ENCODE measurements around the gene GTF3C1. TPM values are rescaled to one million over a fixed set of nuclear protein-coding genes. Genes with fewer than 3 reads are reported as not detected.

Gene GTF3C1
- total RNA-seq, 1 experiment from 2014 or later = 88.2 TPM

- Histone ChIP-seq H3K27me3 (no peaks in the 10 kb centered on the region), H3K9me3 (no peaks in the 10 kb centered on the region), H3K4me3 (no peak overlapping the region), H3K36me3 (peaks cover 97% of the 10 kb centered on the region)
- DNase-seq = no peak
Measured at GRCh38 chr16:27485126-27485525, 64.6 kb downstream of the GTF3C1 start.

- Histone ChIP-seq H3K9me3 (no peaks in the 10 kb centered on the region), H3K4me3 (no peak overlapping the region), H3K27me3 (no peaks in the 10 kb centered on the region), H3K36me3 (peaks cover 95% of the 10 kb centered on the region)
- no peak for DNase-seq
Measured at GRCh38 chr16:27483624-27484023, 66.1 kb downstream of the GTF3C1 start.

GRCh38 chr16:27483088-27483437, 66.7 kb downstream of the GTF3C1 start:
- Histone ChIP-seq H3K36me3 (peaks cover 95% of the 10 kb centered on the region), H3K27me3 (no peaks in the 10 kb centered on the region), H3K4me3 (no peak overlapping the region), H3K9me3 (no peaks in the 10 kb centered on the region)
- DNase-seq = no peak

GRCh38 chr16:27482397-27483087, 67.2 kb downstream of the GTF3C1 start:
- DNase-seq = no peak
- Histone ChIP-seq H3K27me3 (no peaks in the 10 kb centered on the region), H3K9me3 (no peaks in the 10 kb centered on the region), H3K36me3 (peaks cover 93% of the 10 kb centered on the region), H3K4me3 (no peak overlapping the region)

- no peaks in the 10 kb centered on the region for H3K9me3 ChIP-seq
- no peaks in the 10 kb centered on the region for H3K27me3 ChIP-seq
- H3K36me3 ChIP-seq = peaks cover 93% of the 10 kb centered on the region
- no peak overlapping the region for H3K4me3 ChIP-seq
- no peak for DNase-seq
Measured at GRCh38 chr16:27481282-27481934, 68.3 kb downstream of the GTF3C1 start.

- H3K36me3 ChIP-seq = peaks cover 94% of the 10 kb centered on the region
- H3K9me3 ChIP-seq = no peaks in the 10 kb centered on the region
- DNase-seq = no peak
Measured at GRCh38 chr16:27480761-27481160, 69.0 kb downstream of the GTF3C1 start.

GRCh38 chr16:27476240-27476639, 73.5 kb downstream of the GTF3C1 start:
- no peaks in the 10 kb centered on the region for H3K9me3 ChIP-seq
- H3K27me3 ChIP-seq = no peaks in the 10 kb centered on the region
- H3K36me3 ChIP-seq = peaks cover 89% of the 10 kb centered on the region
- no peak for DNase-seq
- H3K4me3 ChIP-seq = no peak overlapping the region

More at GRCh38 chr16:27480761-27481160, 69.0 kb downstream of the GTF3C1 start:
- Histone ChIP-seq H3K4me3 (no peak overlapping the region), H3K27me3 (no peaks in the 10 kb centered on the region)

GRCh38 chr16:27475561-27475960, 74.2 kb downstream of the GTF3C1 start:
- Histone ChIP-seq H3K9me3 (no peaks in the 10 kb centered on the region), H3K36me3 (peaks cover 90% of the 10 kb centered on the region), H3K4me3 (no peak overlapping the region), H3K27me3 (no peaks in the 10 kb centered on the region)
- DNase-seq = peak; percentile 39

- no peak overlapping the region for H3K4me3 ChIP-seq
- peaks cover 91% of the 10 kb centered on the region for H3K36me3 ChIP-seq
- H3K9me3 ChIP-seq = no peaks in the 10 kb centered on the region
Measured at GRCh38 chr16:27474921-27475320, 74.8 kb downstream of the GTF3C1 start.

GRCh38 chr16:27474041-27474440, 75.7 kb downstream of the GTF3C1 start:
- no peak for DNase-seq
- peaks cover 92% of the 10 kb centered on the region for H3K36me3 ChIP-seq
- no peak overlapping the region for H3K4me3 ChIP-seq
- H3K9me3 ChIP-seq = no peaks in the 10 kb centered on the region
- no peaks in the 10 kb centered on the region for H3K27me3 ChIP-seq

More at GRCh38 chr16:27474921-27475320, 74.8 kb downstream of the GTF3C1 start:
- no peaks in the 10 kb centered on the region for H3K27me3 ChIP-seq
- DNase-seq = no peak

GRCh38 chr16:27473101-27473900, 76.4 kb downstream of the GTF3C1 start:
- no peak overlapping the region for H3K4me3 ChIP-seq
- H3K9me3 ChIP-seq = no peaks in the 10 kb centered on the region
- no peaks in the 10 kb centered on the region for H3K27me3 ChIP-seq
- H3K36me3 ChIP-seq = peaks cover 92% of the 10 kb centered on the region
- DNase-seq = no peak

GRCh38 chr16:27472091-27473020, 77.4 kb downstream of the GTF3C1 start:
- Histone ChIP-seq H3K4me3 (no peak overlapping the region), H3K27me3 (no peaks in the 10 kb centered on the region), H3K36me3 (peaks cover 94% of the 10 kb centered on the region), H3K9me3 (no peaks in the 10 kb centered on the region)
- no peak for DNase-seq

- Histone ChIP-seq H3K4me3 (no peak overlapping the region), H3K9me3 (no peaks in the 10 kb centered on the region), H3K36me3 (peaks cover 94% of the 10 kb centered on the region), H3K27me3 (no peaks in the 10 kb centered on the region)
- no peak for DNase-seq
Measured at GRCh38 chr16:27471661-27472060, 78.1 kb downstream of the GTF3C1 start.

- H3K4me3 ChIP-seq = no peak overlapping the region
- H3K27me3 ChIP-seq = no peaks in the 10 kb centered on the region
- DNase-seq = peak; percentile 36
Measured at GRCh38 chr16:27470567-27471431, 78.9 kb downstream of the GTF3C1 start.

GRCh38 chr16:27468941-27469531, 80.7 kb downstream of the GTF3C1 start:
- DNase-seq = no peak
- H3K4me3 ChIP-seq = no peak overlapping the region
- no peaks in the 10 kb centered on the region for H3K27me3 ChIP-seq
- H3K36me3 ChIP-seq = peaks cover 94% of the 10 kb centered on the region
- no peaks in the 10 kb centered on the region for H3K9me3 ChIP-seq

More at GRCh38 chr16:27470567-27471431, 78.9 kb downstream of the GTF3C1 start:
- peaks cover 94% of the 10 kb centered on the region for H3K36me3 ChIP-seq
- no peaks in the 10 kb centered on the region for H3K9me3 ChIP-seq
